G401 (cell line): ENCODE measurements around the gene MLLT3. TPM values are rescaled to one million over a fixed set of nuclear protein-coding genes. Genes with fewer than 3 reads are reported as not detected.
A peak's percentile ranks its signal among the peaks of the same experiment; 100 is the strongest.

ENCODE experiments used
- DNase-seq: peaks from one replicate; pipeline ENCODE4 v3.0.0-alpha.2; 2015; ENCODE audit warnings: low spot score
- in situ Hi-C: cut with HindIII; loops from 2 replicates; pipeline ENCODE4 v1.10.0; 2016; ENCODE audit warnings: low sequenced_read_pairs, mixed read lengths
- total RNA-seq: library from RNA; depleted of rRNA; stranded (reverse); fragments of >200 nt; shearing (Covaris generic); gene quantifications from 2 replicates; pipeline ENCODE4 v1.2.3, GENCODE V29; 2014

MLLT3 gene
- total RNA-seq, 1 experiment from 2014 or later, result 0.27 TPM

- DNase-seq, result no peak
- in situ Hi-C loops, result no loop called here
Observed at GRCh38 chr9:20537294-20537693, 85.0 kb downstream of the MLLT3 start.

- no peak for DNase-seq
- in situ Hi-C loops, result no loop called here
Observed at GRCh38 chr9:20532584-20532983, 89.7 kb downstream of the MLLT3 start.

- no peak for DNase-seq
- in situ Hi-C loops, result no loop called here
Observed at GRCh38 chr9:20529837-20530236, 92.5 kb downstream of the MLLT3 start.

GRCh38 chr9:20528253-20528652, 94.0 kb downstream of the MLLT3 start:
- DNase-seq, result no peak
- in situ Hi-C loops, result no loop called here

DNA sequence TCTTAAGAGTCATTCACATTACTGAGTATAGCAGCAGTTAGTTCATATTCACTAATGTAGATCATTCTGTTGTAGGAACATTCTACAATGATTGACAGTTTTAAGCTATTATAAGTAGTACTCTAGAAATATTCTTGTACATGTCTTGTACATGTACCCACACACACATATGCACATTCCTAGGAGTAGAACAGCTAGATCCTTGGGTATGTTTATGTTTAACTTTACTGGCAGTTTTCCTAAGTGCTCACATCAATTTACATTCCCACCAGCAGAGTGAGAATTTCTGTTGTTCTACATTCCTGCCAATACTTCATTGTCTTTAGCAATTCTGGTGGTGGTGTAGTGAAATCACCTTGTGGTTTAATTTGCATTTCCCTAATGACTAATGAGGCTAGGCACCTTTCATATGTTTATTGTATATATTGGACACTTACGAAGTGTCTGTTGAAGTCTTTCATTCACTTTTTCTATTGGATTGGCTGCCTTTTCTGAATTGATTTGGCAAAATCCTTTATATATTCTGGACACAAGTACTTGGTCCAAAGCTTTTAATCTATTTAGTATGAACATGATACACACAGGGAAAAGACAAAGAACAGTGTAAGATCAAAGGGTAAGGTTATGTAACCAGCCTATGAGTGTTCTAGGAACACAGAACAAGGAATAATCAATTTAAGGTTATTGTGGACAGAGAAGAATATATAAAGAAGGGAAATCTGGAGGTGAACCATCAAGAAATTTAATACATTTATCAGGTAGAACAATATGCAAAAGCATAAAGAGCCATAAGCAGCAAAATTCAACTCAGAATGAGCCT, 95.6 kb downstream of the MLLT3 start:
- in situ Hi-C loops, result no loop called here

DNA sequence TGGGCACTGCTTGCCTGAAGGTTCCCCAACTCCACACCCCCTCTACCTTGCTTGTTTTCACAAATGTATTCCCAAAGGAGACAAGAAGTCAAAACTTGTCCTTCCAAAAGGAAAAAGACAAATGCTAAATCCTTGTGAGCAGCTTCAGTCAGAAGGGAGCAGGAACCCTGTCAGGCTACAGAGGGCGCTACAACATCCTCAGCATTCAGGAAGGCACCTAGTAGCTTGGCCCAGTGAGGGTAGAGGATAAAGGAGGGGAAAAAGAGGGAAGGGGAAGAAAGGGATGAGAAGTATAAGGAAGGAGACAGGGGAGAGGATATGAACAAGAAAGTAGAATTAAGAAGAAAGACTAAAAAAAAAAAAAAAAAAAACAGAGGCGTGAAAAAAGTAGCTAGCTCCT, 97.5 kb downstream of the MLLT3 start:
- in situ Hi-C loops, result no loop called here
- no peak for DNase-seq

More for the DNA sequence above, 95.6 kb downstream of the MLLT3 start:
- DNase-seq, result no peak

- DNase-seq, result no peak
- in situ Hi-C loops, result no loop called here
Observed at GRCh38 chr9:20518737-20519136, 103.6 kb downstream of the MLLT3 start.

GRCh38 chr9:20513126-20513913, 109.0 kb downstream of the MLLT3 start:
- DNase-seq, result no peak
- in situ Hi-C loops, result no loop called here

- in situ Hi-C loops, result no loop called here
Observed at GRCh38 chr9:20512636-20513035, 109.7 kb downstream of the MLLT3 start.

GRCh38 chr9:20512106-20512505, 110.2 kb downstream of the MLLT3 start:
- in situ Hi-C loops, result no loop called here
- DNase-seq, result no peak

More at GRCh38 chr9:20512636-20513035, 109.7 kb downstream of the MLLT3 start:
- no peak for DNase-seq

GRCh38 chr9:20511686-20512085, 110.6 kb downstream of the MLLT3 start:
- DNase-seq, result no peak
- in situ Hi-C loops, result no loop called here

DNA sequence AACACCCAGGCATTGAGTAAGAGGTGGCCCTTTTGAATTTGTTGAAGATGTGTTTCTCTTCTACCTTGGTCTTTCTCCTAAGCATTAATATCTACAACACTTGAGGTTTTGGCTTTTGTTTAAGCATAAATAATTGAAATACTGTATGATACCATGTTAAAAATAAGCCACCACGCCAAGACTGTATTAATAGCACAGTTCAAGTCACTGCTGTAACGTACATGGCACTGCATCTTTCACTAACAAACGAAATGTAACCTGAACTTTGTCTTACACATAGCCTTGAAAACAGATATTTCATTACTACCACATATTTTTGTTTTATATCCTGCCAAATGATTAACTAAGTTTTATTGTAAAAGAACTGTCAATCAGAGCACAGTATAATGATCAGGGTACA, 112.8 kb downstream of the MLLT3 start:
- no peak for DNase-seq
- in situ Hi-C loops, result no loop called here

DNA sequence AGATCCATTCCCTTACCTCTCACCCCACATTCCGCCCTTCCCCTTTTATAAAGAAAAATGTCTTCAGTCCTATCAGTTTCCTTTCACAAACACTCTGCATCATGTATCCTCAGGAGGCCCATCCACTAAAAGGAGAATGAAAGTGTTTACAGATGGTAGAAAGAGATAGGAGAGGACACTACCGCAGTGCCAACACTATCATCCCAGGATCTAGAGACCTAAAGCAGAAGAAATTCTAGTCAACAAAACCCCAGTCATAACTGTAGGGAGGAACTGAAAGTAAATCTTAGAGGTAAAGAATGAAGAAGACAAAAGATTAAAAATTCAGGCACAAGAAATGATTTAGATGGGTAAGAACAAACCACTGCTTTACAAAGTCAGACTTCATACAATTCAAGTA, 114.1 kb downstream of the MLLT3 start:
- in situ Hi-C loops, result no loop called here
- peak; percentile 38 for DNase-seq

DNA sequence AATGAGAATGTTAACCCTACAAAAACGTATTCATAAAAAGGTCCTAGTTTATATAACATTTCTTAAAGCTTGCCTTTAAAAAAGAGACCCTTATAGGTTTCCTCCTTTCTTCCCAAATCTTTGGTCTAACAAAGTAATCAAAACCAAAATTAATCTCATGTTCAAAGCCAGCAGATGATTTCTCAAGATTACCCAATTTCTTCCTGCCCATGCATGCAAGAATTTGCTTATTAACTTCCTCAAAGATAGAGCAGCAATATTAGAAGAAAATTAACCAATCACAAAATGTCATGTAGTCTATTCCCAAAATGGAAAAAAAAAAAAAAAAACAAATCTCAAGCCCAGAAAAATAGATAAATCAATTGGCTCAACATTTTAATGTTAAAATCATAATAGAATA, 114.9 kb downstream of the MLLT3 start:
- in situ Hi-C loops, result no loop called here
- no peak for DNase-seq

- DNase-seq, result peak; percentile 23
- in situ Hi-C loops, result no loop called here
Observed at GRCh38 chr9:20506099-20506900, 116.0 kb downstream of the MLLT3 start.

DNA sequence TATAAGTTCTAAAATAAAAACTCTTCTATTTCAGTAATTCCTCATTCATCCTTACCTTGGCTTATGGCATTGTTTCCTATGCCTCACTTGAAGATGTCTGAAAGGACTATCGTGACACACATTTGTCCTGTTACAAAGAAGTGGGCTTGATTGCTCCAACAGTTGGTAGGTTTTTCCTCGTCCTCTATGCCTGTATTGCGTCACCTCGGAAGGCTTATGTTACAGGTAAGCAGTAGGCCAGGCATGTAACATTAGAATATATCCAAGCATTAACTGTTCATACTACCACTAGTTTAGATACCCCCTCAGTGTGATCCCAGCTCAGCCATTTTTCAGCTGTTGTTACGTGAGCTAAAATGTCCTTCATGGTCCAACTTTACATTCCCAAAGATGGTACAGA, 116.7 kb downstream of the MLLT3 start:
- in situ Hi-C loops, result no loop called here
- no peak for DNase-seq

- in situ Hi-C loops, result no loop called here
- DNase-seq, result no peak
Observed at GRCh38 chr9:20504930-20505329, 117.4 kb downstream of the MLLT3 start.

DNA sequence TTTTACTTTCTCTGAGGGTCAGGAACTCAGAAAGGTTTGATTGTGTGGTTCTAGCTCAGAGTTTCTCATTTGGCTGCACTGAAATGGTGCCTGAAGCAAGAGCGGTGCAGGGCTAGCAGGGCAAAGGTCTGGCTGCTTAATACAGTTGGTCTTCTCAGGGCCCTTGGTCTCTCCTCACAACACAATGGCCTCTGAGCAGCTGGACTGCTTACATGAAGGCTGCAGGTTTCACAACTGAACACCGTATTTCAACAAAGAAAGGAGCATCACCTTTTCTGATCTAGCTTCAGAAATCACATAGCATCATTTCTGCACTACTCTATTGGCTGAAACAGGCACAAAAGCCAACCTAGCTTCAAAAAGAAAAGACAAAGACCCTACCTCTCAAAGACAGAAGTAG, 122.2 kb downstream of the MLLT3 start:
- DNase-seq, result no peak
- in situ Hi-C loops, result no loop called here

- DNase-seq, result no peak
Observed at GRCh38 chr9:20499013-20499412, 123.3 kb downstream of the MLLT3 start.

GRCh38 chr9:20496328-20496727, 126.0 kb downstream of the MLLT3 start:
- in situ Hi-C loops, result no loop called here
- DNase-seq, result no peak

More at GRCh38 chr9:20499013-20499412, 123.3 kb downstream of the MLLT3 start:
- in situ Hi-C loops, result no loop called here
